ENCODE data around the gene GARNL3.

Gene GARNL3

GRCh38 chr9:127264462-127265219 is at the start of gene GARNL3:
GARNL3 (plus strand) TSS chr9:127264774; CDS start chr9:127264878, 104 bp downstream.
- FAIRE-seq = no peak

- FAIRE-seq = no peak
These were observed 49.0 kb upstream of the GARNL3 start for GRCh38 chr9:127215268-127216209.

GRCh38 chr9:127216210-127216887 is 48.2 kb upstream of the GARNL3 start:
- FAIRE-seq = no peak

- FAIRE-seq = no peak
These were observed 47.7 kb upstream of the GARNL3 start for GRCh38 chr9:127216888-127217217.

GRCh38 chr9:127218818-127219217 is 45.8 kb upstream of the GARNL3 start:
- FAIRE-seq = no peak

- FAIRE-seq = no peak
These were observed 45.1 kb upstream of the GARNL3 start for GRCh38 chr9:127219520-127219919.

GRCh38 chr9:127221695-127222094 is 42.9 kb upstream of the GARNL3 start:
- no peak for FAIRE-seq

GRCh38 chr9:127222388-127223095 is 42.0 kb upstream of the GARNL3 start:
- no peak for FAIRE-seq

- FAIRE-seq = no peak
These were observed 41.3 kb upstream of the GARNL3 start for GRCh38 chr9:127223266-127223665.

- no peak for FAIRE-seq
These were observed 40.8 kb upstream of the GARNL3 start for GRCh38 chr9:127223810-127224177.

GRCh38 chr9:127224178-127224882 is 40.2 kb upstream of the GARNL3 start:
- FAIRE-seq = no peak

GRCh38 chr9:127224883-127225739 is 39.5 kb upstream of the GARNL3 start:
- no peak for FAIRE-seq

GRCh38 chr9:127225801-127226625 is 38.6 kb upstream of the GARNL3 start:
- no peak for FAIRE-seq

GRCh38 chr9:127229691-127230417 is 34.7 kb upstream of the GARNL3 start:
- FAIRE-seq = no peak

- no peak for FAIRE-seq
These were observed 32.9 kb upstream of the GARNL3 start for GRCh38 chr9:127231666-127232065.

GRCh38 chr9:127232833-127233549 is 31.6 kb upstream of the GARNL3 start:
- FAIRE-seq = no peak

- no peak for FAIRE-seq
These were observed 31.0 kb upstream of the GARNL3 start for GRCh38 chr9:127233550-127233949.

GRCh38 chr9:127233989-127234388 is 30.6 kb upstream of the GARNL3 start:
- FAIRE-seq = no peak

- FAIRE-seq = no peak
These were observed 26.8 kb upstream of the GARNL3 start for GRCh38 chr9:127237801-127238200.
